ENCODE data around the gene CHD5. TPM values are rescaled to one million over a fixed set of nuclear protein-coding genes. Genes with fewer than 3 reads are reported as not detected.

Gene CHD5
- total RNA-seq, 1 experiment from 2014 or later = 2.4 TPM

- TF ChIP-seq ZNF219 (CRISPR knock-in tag; IDR thresholded peaks at IDR 0.05; ENCODE audit: borderline replicate concordance) (no peak), ZNF423 (CRISPR knock-in tag; IDR thresholded peaks at IDR 0.05) (no peak), RORB (CRISPR knock-in tag; IDR thresholded peaks at IDR 0.05) (no peak), TCF7 (CRISPR knock-in tag; IDR thresholded peaks at IDR 0.05; ENCODE audit: low read depth) (no peak)
Measured at GRCh38 chr1:6145864-6146410, 34.2 kb downstream of the CHD5 start (continued).

DNA sequence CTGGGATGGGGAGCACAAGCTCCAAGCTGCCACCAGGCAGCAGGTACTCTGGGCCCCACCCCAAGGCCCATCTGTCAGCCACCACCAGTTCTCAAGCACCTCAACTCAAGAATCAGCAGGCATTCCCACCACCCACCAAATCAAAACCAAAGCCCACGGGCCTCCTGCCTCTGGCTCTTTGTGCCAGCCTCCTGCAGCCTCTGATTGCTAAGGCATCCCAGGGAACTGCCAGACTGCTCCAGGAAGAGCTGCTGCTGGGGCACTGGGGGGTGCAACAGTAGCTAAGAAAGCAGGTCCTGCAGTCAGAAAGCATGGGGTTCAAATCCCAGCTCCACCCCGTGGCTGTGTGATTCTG is 34.7 kb downstream of the CHD5 start:
- Mint-ChIP-seq H3K27ac (no peak overlapping the region), H3K4me1 (peaks cover 4% of the 10 kb centered on the region), H3K27me3 (ENCODE audit: low read depth) (peaks cover 19% of the 10 kb centered on the region), H3K36me3 (no peaks in the 10 kb centered on the region), H3K4me3 (no peak overlapping the region), H3K9me3 (no peaks in the 10 kb centered on the region)
- ChIA-PET CTCF (interaction anchor here (1.0 to 2.0 kb wide), 5 partner anchors 9 to 60 kb away, joined by 3 to 7 read pairs (median 4); no protein-coding TSS in a partner anchor), POLR2A (no interaction called here)
- TF ChIP-seq, protein P1, sequence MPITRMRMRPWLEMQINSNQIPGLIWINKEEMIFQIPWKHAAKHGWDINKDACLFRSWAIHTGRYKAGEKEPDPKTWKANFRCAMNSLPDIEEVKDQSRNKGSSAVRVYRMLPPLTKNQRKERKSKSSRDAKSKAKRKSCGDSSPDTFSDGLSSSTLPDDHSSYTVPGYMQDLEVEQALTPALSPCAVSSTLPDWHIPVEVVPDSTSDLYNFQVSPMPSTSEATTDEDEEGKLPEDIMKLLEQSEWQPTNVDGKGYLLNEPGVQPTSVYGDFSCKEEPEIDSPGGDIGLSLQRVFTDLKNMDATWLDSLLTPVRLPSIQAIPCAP (CRISPR knock-in tag; IDR thresholded peaks at IDR 0.05) = no peak
- DNase-seq (ENCODE audit: low spot score) (no peak), ATAC-seq (no peak)

DNA sequence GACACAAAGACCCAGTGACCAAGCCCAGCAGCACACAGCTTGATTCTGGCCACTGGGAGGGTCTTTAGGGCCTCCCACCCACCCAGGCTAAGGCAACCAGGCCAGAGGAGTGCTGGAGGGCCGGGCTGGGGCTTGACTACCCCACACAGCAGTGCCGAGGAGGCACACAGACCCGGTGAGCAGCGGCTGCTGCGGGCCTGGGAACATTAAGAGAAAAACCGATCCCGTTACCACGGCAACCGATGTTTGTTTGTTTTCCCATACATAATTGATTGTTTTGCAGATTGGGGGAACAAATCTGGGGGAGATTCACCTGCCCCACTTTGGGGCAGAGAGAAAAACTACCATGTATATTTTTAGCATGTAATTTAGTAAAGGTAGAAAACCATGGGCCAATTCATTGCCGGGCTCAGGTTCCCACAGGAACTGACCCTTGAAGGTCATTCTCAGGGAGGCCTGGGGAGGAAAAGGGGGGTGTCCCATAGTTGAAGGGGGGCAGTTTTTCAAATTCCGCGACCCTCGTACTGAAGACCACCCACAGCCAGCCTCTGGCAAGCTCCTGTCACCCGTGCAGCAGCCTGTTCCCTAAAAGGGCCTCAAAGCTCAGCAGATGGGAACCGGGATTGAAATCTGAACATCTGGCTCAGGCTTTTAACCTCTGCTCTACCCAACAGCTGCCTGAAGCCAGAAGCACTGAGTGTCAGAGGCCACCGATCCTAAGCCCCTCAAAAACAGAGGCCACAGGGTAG is 35.3 kb downstream of the CHD5 start:
- Mint-ChIP-seq H3K36me3 (no peaks in the 10 kb centered on the region), H3K27me3 (ENCODE audit: low read depth) (peaks cover 19% of the 10 kb centered on the region), H3K4me1 (peaks cover 4% of the 10 kb centered on the region), H3K9me3 (no peaks in the 10 kb centered on the region), H3K4me3 (no peak overlapping the region), H3K27ac (no peak overlapping the region)
- peak; percentile 61 for DNase-seq (ENCODE audit: low spot score)
- ChIA-PET POLR2A (no interaction called here), CTCF (interaction anchor here (1.1 to 2.0 kb wide), 4 partner anchors 16 to 60 kb away, joined by 4 to 7 read pairs (median 4); no protein-coding TSS in a partner anchor)
- no peak for ATAC-seq
- TF ChIP-seq, protein P2, sequence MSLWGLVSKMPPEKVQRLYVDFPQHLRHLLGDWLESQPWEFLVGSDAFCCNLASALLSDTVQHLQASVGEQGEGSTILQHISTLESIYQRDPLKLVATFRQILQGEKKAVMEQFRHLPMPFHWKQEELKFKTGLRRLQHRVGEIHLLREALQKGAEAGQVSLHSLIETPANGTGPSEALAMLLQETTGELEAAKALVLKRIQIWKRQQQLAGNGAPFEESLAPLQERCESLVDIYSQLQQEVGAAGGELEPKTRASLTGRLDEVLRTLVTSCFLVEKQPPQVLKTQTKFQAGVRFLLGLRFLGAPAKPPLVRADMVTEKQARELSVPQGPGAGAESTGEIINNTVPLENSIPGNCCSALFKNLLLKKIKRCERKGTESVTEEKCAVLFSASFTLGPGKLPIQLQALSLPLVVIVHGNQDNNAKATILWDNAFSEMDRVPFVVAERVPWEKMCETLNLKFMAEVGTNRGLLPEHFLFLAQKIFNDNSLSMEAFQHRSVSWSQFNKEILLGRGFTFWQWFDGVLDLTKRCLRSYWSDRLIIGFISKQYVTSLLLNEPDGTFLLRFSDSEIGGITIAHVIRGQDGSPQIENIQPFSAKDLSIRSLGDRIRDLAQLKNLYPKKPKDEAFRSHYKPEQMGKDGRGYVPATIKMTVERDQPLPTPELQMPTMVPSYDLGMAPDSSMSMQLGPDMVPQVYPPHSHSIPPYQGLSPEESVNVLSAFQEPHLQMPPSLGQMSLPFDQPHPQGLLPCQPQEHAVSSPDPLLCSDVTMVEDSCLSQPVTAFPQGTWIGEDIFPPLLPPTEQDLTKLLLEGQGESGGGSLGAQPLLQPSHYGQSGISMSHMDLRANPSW (CRISPR knock-in tag; conservative IDR thresholded peaks at IDR 0.05; ENCODE audit: low read depth) = no peak
- no peak for TF ChIP-seq USF1 (CRISPR knock-in tag; IDR thresholded peaks at IDR 0.05)
- TF ChIP-seq, protein P3, sequence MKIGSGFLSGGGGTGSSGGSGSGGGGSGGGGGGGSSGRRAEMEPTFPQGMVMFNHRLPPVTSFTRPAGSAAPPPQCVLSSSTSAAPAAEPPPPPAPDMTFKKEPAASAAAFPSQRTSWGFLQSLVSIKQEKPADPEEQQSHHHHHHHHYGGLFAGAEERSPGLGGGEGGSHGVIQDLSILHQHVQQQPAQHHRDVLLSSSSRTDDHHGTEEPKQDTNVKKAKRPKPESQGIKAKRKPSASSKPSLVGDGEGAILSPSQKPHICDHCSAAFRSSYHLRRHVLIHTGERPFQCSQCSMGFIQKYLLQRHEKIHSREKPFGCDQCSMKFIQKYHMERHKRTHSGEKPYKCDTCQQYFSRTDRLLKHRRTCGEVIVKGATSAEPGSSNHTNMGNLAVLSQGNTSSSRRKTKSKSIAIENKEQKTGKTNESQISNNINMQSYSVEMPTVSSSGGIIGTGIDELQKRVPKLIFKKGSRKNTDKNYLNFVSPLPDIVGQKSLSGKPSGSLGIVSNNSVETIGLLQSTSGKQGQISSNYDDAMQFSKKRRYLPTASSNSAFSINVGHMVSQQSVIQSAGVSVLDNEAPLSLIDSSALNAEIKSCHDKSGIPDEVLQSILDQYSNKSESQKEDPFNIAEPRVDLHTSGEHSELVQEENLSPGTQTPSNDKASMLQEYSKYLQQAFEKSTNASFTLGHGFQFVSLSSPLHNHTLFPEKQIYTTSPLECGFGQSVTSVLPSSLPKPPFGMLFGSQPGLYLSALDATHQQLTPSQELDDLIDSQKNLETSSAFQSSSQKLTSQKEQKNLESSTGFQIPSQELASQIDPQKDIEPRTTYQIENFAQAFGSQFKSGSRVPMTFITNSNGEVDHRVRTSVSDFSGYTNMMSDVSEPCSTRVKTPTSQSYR (CRISPR knock-in tag; IDR thresholded peaks at IDR 0.05) = no peak

DNA sequence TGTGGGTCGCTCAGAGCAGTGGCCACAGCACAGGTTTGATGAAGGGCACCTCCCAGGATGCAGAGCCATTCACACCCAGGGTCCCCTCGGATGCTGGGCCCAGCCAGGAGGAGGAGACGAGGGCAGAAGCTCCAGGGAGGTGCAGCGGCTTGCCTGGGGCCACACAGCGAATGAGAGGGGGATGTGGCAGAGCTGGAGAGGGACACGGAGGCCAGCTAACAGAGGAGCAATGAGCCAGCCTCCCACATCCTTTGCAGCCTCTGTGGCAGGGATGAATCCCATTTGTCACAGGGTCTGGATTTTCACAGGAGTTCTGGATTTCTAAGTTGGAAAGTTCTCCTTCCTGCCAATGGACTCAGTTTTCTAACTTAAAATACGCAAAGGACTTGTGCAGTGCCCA is 35.9 kb downstream of the CHD5 start:
- H3K27me3 Mint-ChIP-seq (ENCODE audit: low read depth) = peaks cover 19% of the 10 kb centered on the region
- ChIA-PET POLR2A (no interaction called here), CTCF (interaction anchor here (2.0 kb wide), 1 partner anchor 17 kb away, joined by 4 read pairs; no protein-coding TSS in a partner anchor)
- DNase-seq (ENCODE audit: low spot score) (no peak), ATAC-seq (no peak)
- no peak overlapping the region for H3K4me3 Mint-ChIP-seq
- H3K9me3 Mint-ChIP-seq = no peaks in the 10 kb centered on the region
- H3K4me1 Mint-ChIP-seq = peaks cover 4% of the 10 kb centered on the region
- H3K27ac Mint-ChIP-seq = no peak overlapping the region
- no peaks in the 10 kb centered on the region for H3K36me3 Mint-ChIP-seq
- TF ChIP-seq, protein P4, sequence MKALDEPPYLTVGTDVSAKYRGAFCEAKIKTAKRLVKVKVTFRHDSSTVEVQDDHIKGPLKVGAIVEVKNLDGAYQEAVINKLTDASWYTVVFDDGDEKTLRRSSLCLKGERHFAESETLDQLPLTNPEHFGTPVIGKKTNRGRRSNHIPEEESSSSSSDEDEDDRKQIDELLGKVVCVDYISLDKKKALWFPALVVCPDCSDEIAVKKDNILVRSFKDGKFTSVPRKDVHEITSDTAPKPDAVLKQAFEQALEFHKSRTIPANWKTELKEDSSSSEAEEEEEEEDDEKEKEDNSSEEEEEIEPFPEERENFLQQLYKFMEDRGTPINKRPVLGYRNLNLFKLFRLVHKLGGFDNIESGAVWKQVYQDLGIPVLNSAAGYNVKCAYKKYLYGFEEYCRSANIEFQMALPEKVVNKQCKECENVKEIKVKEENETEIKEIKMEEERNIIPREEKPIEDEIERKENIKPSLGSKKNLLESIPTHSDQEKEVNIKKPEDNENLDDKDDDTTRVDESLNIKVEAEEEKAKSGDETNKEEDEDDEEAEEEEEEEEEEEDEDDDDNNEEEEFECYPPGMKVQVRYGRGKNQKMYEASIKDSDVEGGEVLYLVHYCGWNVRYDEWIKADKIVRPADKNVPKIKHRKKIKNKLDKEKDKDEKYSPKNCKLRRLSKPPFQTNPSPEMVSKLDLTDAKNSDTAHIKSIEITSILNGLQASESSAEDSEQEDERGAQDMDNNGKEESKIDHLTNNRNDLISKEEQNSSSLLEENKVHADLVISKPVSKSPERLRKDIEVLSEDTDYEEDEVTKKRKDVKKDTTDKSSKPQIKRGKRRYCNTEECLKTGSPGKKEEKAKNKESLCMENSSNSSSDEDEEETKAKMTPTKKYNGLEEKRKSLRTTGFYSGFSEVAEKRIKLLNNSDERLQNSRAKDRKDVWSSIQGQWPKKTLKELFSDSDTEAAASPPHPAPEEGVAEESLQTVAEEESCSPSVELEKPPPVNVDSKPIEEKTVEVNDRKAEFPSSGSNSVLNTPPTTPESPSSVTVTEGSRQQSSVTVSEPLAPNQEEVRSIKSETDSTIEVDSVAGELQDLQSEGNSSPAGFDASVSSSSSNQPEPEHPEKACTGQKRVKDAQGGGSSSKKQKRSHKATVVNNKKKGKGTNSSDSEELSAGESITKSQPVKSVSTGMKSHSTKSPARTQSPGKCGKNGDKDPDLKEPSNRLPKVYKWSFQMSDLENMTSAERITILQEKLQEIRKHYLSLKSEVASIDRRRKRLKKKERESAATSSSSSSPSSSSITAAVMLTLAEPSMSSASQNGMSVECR (CRISPR knock-in tag; IDR thresholded peaks at IDR 0.05; ENCODE audit: borderline replicate concordance) = no peak
- TF ChIP-seq ZNF423 (CRISPR knock-in tag; IDR thresholded peaks at IDR 0.05) (no peak), IRF2 (CRISPR knock-in tag; IDR thresholded peaks at IDR 0.05; ENCODE audit: borderline replicate concordance, low read depth) (no peak), ZMAT4 (CRISPR knock-in tag; IDR thresholded peaks at IDR 0.05) (no peak), USF1 (CRISPR knock-in tag; IDR thresholded peaks at IDR 0.05) (no peak)
- TF ChIP-seq, protein P5, sequence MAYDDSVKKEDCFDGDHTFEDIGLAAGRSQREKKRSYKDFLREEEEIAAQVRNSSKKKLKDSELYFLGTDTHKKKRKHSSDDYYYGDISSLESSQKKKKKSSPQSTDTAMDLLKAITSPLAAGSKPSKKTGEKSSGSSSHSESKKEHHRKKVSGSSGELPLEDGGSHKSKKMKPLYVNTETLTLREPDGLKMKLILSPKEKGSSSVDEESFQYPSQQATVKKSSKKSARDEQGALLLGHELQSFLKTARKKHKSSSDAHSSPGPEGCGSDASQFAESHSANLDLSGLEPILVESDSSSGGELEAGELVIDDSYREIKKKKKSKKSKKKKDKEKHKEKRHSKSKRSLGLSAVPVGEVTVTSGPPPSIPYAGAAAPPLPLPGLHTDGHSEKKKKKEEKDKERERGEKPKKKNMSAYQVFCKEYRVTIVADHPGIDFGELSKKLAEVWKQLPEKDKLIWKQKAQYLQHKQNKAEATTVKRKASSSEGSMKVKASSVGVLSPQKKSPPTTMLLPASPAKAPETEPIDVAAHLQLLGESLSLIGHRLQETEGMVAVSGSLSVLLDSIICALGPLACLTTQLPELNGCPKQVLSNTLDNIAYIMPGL (CRISPR knock-in tag; IDR thresholded peaks at IDR 0.05) = no peak
